Stimulated activated naive B cell treated with anti-CD40 and anti-IgM and Interleukin-4, amounts not matched to agents 10 μg/mL and 1 μg/mL and 100 μg/mL, for 72 hours (primary cell): Measurements from ENCODE around the gene GPR132.

Experiments
- ATAC-seq, 2 donors: fragments of 150-1000 bp; cut with Tn5 transposase; replicated peaks; 2 replicates each; pipeline ENCODE4 v1.10.0; 2021; ENCODE audit warnings: moderate library complexity in 1 of 2
- DNase-seq: peaks from one replicate; pipeline ENCODE4 v3.0.0; 2021
- H3K27ac Mint-ChIP-seq: one replicate; pipeline ENCODE4 v1.8.0; 2022; ENCODE audit warnings: mild to moderate bottlenecking, mixed read lengths
- H3K27me3 Mint-ChIP-seq, 2 donors: one replicate each; pipeline ENCODE4 v1.8.0; 2022; ENCODE audit warnings: mixed read lengths in 2 of 2
- H3K36me3 Mint-ChIP-seq, 2 donors: one replicate each; pipeline ENCODE4 v1.8.0; 2022; ENCODE audit warnings: mixed read lengths in 2 of 2, mild to moderate bottlenecking in 1 of 2
- H3K4me1 Mint-ChIP-seq, 2 donors: one replicate each; pipeline ENCODE4 v1.8.0; 2022; ENCODE audit warnings: mixed read lengths in 2 of 2, mild to moderate bottlenecking in 1 of 2
- H3K4me3 Mint-ChIP-seq, 2 donors: one replicate each; pipeline ENCODE4 v1.8.0; 2022; ENCODE audit warnings: mild to moderate bottlenecking in 2 of 2, mixed read lengths in 2 of 2, moderate library complexity in 1 of 2
- H3K9me3 Mint-ChIP-seq, 2 donors: one replicate each; pipeline ENCODE4 v1.8.0; 2022; ENCODE audit warnings: mixed read lengths in 2 of 2, mild to moderate bottlenecking in 1 of 2

Gene GPR132

DNA sequence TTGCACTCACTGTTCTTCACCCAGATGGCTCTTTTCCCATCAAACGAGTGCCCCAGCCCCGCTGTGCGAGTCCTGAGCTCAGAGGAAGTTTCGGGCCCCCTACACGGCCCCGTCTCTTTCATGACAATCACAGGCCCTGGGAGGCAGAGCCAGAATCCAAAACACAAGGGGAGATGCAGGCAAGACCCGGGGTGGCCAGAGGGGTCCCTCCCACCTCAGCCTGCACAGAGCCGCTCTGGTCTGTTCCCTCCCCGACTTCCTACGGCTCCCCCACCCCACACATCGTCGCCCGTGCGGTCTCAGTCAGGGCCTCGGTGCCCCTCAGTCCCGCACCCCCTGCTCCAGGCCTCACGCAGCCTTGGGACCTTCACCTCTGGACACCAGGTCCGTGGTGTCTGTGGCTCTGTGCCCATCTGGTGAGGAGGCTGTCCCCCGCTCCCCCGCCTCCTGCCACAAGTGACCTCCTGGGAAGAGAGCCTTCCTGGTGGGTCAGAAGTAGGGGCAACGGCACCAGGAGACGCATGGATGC, 8.9 kb downstream of the GPR132 start:
- Mint-ChIP-seq H3K9me3 (no peaks in the 10 kb centered on the region), H3K27ac (no peak overlapping the region), H3K36me3 (peaks cover 49 to 62% of the 10 kb centered on the region in 2 donors), H3K4me1 (peaks cover 30 to 53% of the 10 kb centered on the region in 2 donors), H3K4me3 (no peak overlapping the region), H3K27me3 (no peaks in the 10 kb centered on the region)
- DNase-seq (no peak), ATAC-seq (no peak)

DNA sequence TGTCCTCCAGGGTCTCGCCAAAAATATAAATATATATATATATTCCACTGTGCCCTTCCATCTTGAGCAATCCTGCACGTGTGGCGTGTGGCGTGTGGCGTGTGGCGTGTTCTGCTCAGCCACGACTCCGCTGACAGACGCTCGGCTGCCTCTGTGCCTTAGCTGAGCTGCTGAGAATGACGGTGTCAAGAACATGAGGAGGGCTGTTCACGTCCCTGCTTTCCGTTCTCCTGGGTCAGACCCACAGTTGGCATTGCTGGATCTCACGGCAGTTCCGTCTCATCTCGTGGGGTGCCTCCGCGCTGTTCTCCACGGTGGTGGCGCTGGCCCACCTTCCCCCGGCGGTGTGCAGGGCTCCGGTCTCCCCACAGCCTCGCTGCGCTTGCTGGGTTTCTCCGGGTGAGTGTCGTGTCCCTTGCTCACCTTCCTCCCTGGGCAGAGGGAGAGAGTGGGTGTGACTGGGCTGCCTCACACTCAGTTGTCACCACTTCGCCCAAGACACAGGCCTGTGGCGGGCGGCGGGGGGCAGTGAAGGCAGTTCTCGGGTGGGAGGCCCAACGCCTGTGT, 9.4 kb downstream of the GPR132 start:
- peaks cover 52 to 67% of the 10 kb centered on the region in 2 donors for H3K36me3 Mint-ChIP-seq
- no peaks in the 10 kb centered on the region for H3K27me3 Mint-ChIP-seq
- H3K9me3 Mint-ChIP-seq = no peaks in the 10 kb centered on the region
- no peak overlapping the region for H3K27ac Mint-ChIP-seq
- DNase-seq = no peak
- no peak for ATAC-seq
- H3K4me3 Mint-ChIP-seq = no peak overlapping the region
- peaks cover 34 to 53% of the 10 kb centered on the region in 2 donors for H3K4me1 Mint-ChIP-seq

DNA sequence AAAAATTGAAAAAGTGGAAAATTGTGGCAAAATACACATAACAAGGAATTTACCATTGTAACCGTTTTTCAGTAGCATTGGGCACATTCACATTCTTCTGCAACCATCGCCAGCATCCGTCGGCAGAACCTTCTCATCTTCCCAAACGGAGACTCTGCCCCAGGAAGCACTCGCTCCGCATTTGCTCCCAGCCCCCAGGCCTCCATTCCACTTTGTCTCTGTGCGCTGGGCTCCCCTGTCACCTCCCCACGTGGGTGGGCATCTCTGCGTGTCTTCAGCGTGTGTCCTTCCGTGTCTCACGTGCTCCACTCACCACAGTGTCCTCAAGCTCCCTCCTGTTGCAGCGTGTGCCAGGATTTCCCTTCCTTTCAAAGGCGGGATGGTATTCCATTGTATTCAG, 9.9 kb downstream of the GPR132 start:
- no peak overlapping the region for H3K4me3 Mint-ChIP-seq
- peaks cover 52 to 68% of the 10 kb centered on the region in 2 donors for H3K36me3 Mint-ChIP-seq
- ATAC-seq (no peak), DNase-seq (no peak)
- no peaks in the 10 kb centered on the region for H3K27me3 Mint-ChIP-seq
- peaks cover 31 to 48% of the 10 kb centered on the region in 2 donors for H3K4me1 Mint-ChIP-seq
- no peaks in the 10 kb centered on the region for H3K9me3 Mint-ChIP-seq
- H3K27ac Mint-ChIP-seq = no peak overlapping the region

DNA sequence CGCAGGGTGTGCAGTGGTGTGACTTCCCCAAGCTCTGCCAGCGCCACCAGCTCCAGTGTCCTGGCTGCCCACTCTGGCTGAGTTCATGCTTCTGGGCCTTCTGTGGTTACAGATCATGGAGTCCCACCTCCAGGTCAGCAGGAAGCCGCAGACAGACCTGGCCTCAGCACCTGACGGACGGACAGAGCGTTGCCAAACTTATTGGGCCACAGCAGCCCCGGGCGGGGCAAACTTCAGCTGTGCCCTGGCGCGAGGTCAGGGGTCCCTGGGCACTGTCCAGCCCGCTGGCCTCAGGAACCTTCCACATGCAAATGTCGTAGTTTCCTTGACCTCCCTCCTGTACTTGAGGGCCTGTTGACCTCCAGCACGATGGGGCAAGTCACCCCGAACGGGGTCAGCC, 11.2 kb downstream of the GPR132 start:
- ATAC-seq (no peak), DNase-seq (no peak)
- no peak overlapping the region for H3K27ac Mint-ChIP-seq
- no peaks in the 10 kb centered on the region for H3K27me3 Mint-ChIP-seq
- H3K4me3 Mint-ChIP-seq = no peak overlapping the region
- H3K9me3 Mint-ChIP-seq = no peaks in the 10 kb centered on the region
- H3K4me1 Mint-ChIP-seq = peaks cover 18 to 35% of the 10 kb centered on the region in 2 donors
- peaks cover 49 to 69% of the 10 kb centered on the region in 2 donors for H3K36me3 Mint-ChIP-seq

DNA sequence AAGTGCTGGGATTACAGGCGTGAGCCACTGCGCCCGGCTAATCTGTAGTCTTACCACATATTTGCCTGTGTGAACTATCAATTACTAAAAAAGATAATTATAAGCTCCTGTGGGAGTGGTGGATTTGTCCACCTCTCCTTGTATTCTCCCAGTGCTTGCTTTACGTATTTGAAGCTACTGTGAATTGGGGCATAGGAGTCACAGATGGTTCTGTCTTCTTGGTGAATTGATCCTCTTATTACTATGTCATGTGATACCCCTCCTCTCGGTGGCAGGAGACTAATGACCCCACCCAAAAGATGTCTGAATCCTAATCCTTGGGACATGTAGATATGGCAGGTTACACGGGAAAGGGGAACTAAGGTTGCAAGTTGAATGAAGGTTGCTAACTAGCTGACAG, 11.8 kb downstream of the GPR132 start:
- ATAC-seq = no peak
- Mint-ChIP-seq H3K36me3 (peaks cover 49 to 69% of the 10 kb centered on the region in 2 donors), H3K4me1 (peaks cover 15 to 34% of the 10 kb centered on the region in 2 donors), H3K9me3 (no peaks in the 10 kb centered on the region), H3K27me3 (no peaks in the 10 kb centered on the region), H3K4me3 (no peak overlapping the region), H3K27ac (peak overlapping the region; percentile 39)
- DNase-seq = no peak

DNA sequence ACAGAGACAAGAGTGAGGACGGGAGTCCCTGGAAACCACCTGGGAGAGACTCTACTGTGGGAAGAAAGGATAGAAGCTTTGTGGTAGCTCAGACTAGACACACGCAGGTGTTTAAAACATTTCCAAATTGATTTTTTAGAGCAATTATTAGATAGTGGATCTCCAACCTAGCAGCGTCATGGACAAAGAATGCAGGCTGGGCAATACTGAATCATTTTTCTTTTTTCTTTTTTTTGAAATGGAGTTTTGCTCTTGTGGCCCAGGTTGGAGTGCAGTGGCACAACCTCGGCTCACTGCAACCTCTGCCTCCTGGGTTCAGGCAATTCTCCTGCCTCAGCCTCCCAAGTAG, 13.1 kb downstream of the GPR132 start:
- H3K27ac Mint-ChIP-seq = no peak overlapping the region

DNA sequence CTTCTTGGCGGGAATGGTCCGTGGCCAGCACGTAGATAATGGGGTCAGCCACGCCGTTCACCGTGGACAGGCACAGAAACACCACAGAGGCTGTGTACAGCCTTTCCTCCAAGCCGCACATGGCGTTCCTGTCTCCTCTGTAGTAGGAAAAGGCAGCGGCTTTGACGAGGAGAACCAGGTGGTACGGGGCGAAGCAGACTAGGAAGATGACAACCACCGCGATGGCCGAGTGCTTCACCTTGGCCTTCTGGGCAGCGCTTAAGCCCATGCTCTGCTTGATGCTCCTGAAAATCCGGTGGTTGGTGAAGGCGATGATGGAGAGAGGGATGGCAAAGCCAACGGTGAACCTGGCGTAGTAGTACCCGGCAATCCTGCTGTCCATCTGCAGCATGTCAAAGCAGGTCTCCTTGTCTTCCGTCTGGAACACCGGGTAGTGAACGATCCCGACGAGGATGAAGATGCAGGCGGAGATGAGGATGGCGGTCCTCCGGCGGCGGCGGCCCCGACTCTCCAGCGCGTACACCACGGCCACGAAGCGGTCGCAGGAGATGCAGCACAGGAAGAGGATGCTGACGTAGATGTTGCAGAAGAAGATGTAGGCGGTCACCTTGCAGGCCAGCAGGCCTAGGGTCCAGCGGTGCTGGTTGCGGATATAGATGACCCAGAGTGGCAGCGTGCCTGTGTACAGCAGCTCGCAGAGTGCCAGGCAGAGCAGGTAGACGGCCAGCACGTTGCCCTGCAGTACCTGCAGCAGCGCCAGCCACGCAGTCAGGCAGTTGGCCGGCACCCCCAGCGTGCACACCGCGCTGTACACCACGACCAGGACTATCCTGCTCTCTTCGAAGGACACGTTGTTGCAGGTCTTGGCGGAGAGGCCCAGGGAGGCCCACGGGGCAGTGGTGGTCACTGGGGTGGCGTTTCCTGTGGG, 13.8 kb downstream of the GPR132 start:
- Mint-ChIP-seq H3K27ac (peak overlapping the region; percentile 66), H3K27me3 (no peaks in the 10 kb centered on the region), H3K9me3 (no peaks in the 10 kb centered on the region), H3K4me3 (no peak overlapping the region), H3K4me1 (peaks cover 20 to 38% of the 10 kb centered on the region in 2 donors), H3K36me3 (peaks cover 50 to 72% of the 10 kb centered on the region in 2 donors)
- DNase-seq (no peak), ATAC-seq (no peak)

More for the DNA sequence above, 13.1 kb downstream of the GPR132 start:
- H3K27me3 Mint-ChIP-seq = no peaks in the 10 kb centered on the region
- no peaks in the 10 kb centered on the region for H3K9me3 Mint-ChIP-seq
- H3K4me1 Mint-ChIP-seq = peaks cover 20 to 38% of the 10 kb centered on the region in 2 donors
- H3K36me3 Mint-ChIP-seq = peaks cover 54 to 76% of the 10 kb centered on the region in 2 donors
- H3K4me3 Mint-ChIP-seq = no peak overlapping the region
- no peak for DNase-seq
- ATAC-seq = no peak

DNA sequence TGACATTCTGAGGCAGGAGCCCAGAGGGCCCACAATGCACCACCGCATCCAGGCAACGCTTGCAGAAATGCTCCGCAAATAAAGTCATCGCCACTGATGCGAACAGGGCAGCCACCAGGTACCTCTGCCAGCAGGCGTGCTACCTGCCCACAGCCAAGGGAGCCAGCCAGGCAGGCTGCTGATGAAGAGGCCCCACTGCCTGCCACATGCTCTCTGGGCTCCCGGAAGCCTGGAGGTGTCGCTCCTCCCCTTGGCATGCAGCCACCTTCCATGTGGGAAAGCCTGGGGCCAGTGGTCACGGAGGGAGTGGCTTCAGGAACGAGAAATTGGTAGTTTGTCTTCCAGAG, 14.7 kb downstream of the GPR132 start:
- DNase-seq = no peak

DNA sequence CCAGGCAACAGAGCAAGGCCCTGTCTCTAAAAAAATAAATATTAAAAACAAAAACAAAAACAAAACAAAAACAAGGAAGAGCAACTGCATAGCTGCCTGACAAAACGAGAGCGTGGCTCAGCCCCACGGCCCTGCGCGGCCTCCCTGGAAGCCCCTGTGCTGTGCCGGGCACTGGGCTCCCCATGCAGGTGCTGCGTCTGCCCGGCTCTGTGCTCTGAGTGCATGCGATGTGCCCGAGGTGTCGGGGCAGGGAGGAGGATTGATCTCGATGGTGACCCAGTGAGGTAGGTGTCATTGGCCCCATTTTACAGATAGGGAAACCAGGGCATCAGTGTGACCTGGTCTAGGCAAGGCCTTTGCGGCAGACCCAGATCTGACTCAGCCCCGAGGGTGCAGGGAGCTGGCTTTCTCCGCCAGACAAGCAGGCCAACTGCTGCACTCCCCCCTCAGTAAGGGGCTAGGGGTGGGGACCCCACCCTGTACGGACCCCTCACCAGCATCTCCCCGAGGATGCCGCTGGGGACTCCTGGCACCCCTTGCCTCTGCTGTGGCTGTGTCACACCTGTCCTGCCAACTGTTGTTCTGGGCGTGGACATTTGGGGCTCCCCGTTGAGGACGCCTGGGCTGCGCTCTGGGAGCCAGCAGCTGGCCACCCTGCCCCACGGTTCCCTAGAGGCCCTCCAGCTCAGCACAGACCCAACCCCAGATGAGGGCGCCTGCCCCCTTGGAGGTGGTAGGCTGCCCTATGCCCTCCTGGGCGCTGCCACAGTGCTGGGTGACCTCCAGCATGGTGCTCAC, 15.3 kb downstream of the GPR132 start:
- H3K4me1 Mint-ChIP-seq = peaks cover 24 to 45% of the 10 kb centered on the region in 2 donors
- DNase-seq (no peak), ATAC-seq (no peak)
- peaks cover 40 to 63% of the 10 kb centered on the region in 2 donors for H3K36me3 Mint-ChIP-seq
- H3K27ac Mint-ChIP-seq = no peak overlapping the region
- H3K4me3 Mint-ChIP-seq = no peak overlapping the region
- no peaks in the 10 kb centered on the region for H3K27me3 Mint-ChIP-seq
- no peaks in the 10 kb centered on the region for H3K9me3 Mint-ChIP-seq

More for the DNA sequence above, 14.7 kb downstream of the GPR132 start:
- peaks cover 44 to 69% of the 10 kb centered on the region in 2 donors for H3K36me3 Mint-ChIP-seq
- no peak for ATAC-seq
- no peaks in the 10 kb centered on the region for H3K27me3 Mint-ChIP-seq
- H3K4me3 Mint-ChIP-seq = no peak overlapping the region
- no peaks in the 10 kb centered on the region for H3K9me3 Mint-ChIP-seq
- no peak overlapping the region for H3K27ac Mint-ChIP-seq
- peaks cover 25 to 43% of the 10 kb centered on the region in 2 donors for H3K4me1 Mint-ChIP-seq

DNA sequence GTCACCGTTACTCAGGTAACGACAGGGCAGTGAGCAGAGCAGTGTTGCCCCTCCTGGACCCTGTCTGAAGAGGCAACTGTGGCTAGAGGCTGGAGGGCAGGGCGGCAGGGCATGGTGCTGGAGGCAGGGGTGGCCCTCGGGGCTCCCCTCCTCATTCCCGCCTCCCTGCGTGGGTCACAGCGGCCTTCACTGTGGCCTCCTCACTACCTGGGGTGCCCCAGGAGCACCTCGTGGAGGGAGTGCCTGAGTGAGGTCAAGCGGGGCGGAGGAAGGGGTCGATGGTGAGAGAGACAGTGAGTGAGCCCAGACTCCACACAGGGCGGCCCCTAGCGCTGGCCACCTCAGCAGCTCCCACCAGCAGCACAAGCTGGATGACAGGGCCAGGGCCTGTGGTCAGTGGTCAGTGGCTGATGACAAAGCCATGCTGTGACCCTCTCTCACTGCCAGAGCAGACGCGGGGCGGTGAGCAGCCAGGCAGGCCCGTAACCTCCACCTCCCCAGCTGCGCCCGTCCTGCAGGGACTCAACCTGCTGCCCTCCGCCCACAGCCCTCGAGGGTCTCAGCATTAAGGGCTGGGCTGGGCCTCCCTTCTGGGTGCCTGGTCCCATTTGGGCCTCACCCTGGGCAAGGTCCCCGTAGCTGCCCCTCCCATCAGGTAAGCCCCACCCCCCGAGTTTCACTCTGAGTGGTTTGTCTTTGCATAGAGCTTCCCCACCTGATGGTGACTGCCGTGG, 17.8 kb downstream of the GPR132 start:
- Mint-ChIP-seq H3K9me3 (no peaks in the 10 kb centered on the region), H3K36me3 (peaks cover 34 to 48% of the 10 kb centered on the region in 2 donors), H3K4me1 (peaks cover 27 to 61% of the 10 kb centered on the region in 2 donors), H3K27me3 (peaks cover 0 to 4% of the 10 kb centered on the region in 2 donors), H3K4me3 (peak overlapping the region; percentile 13 to 22), H3K27ac (peak overlapping the region; percentile 37)
- DNase-seq = no peak
- peak; percentile 22 to 39 for ATAC-seq

DNA sequence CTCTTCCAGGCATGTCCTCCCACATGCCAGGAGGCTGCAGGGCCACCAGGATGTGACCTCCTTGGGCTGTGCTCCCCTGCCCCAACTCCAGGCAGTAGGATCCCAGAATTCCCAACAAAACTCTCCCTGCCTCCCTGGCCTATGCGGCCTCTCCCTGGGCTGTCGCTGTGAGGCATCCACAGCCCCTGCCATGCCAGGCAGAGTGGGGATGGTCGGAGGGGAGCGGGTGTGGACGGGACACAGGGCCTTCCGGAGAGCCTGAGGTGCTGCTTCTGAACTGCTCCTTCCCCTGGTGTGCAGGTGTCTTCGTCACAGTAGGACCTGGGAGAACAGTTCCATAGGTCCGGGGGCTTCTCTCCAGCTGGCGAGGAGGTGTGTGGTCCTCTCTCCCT, 18.3 kb downstream of the GPR132 start:
- ATAC-seq = no peak

DNA sequence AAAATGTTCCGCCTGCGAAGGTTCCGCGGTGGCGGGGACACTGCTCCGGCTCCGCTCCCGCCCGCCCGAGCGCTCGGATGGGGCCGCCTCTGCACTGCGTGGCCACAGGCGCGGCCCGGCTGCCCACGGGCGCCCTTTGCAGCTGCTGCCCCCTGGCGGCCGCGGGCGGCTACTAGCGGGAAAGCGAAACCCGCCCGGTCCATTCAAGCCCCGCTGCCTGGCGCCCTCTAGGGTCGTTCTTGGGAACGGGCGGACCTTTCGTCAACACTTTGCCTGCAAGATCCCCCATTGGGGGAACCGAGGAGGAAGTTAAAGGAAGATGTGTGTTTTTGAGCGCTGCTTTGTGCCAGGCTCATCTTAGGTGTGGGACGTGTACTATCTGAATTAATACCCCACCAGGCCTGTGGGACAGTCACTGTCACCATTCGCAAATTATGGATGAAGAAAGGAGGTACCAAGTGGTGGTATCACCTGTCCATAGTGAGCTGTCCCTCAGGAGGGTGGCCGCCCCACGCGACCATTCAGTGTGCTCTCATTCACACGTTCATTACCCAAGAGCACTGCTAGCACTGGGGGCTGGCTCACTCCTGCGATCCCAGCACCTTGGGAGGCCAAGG, 19.4 kb downstream of the GPR132 start:
- H3K4me3 Mint-ChIP-seq = peak overlapping the region; percentile 15 to 30
- peak; percentile 83 to 86 for ATAC-seq

More for the DNA sequence above, 18.3 kb downstream of the GPR132 start:
- peaks cover 0 to 4% of the 10 kb centered on the region in 2 donors for H3K27me3 Mint-ChIP-seq
- H3K27ac Mint-ChIP-seq = no peak overlapping the region
- peaks cover 33 to 48% of the 10 kb centered on the region in 2 donors for H3K36me3 Mint-ChIP-seq
- H3K9me3 Mint-ChIP-seq = no peaks in the 10 kb centered on the region
- peaks cover 27 to 60% of the 10 kb centered on the region in 2 donors for H3K4me1 Mint-ChIP-seq
- DNase-seq = no peak
- H3K4me3 Mint-ChIP-seq = peak overlapping the region; percentile 13 to 22

DNA sequence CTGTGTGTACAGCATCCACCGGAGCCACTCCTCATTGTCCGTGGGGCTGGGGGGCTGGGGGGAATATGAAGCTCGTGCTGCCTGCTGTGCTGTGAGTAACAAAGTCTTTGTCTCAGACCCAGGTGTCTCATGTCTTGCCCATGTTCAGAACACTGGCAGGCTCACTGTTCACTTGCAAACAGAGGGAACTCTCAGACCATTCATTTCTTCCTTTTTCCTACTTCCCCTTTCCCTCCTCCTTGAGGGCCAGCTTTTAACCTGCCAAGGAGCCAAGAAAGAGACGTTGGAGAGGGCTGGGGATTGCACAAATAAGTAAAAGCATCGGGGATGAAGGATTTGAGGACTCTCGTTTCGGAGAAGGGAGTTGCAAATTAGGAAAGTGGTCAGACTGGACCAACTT, 21.6 kb downstream of the GPR132 start:
- H3K27ac Mint-ChIP-seq = no peak overlapping the region

More for the DNA sequence above, 19.4 kb downstream of the GPR132 start:
- peaks cover 0 to 4% of the 10 kb centered on the region in 2 donors for H3K27me3 Mint-ChIP-seq
- peak; percentile 85 for DNase-seq
- peak overlapping the region; percentile 67 for H3K27ac Mint-ChIP-seq
- no peaks in the 10 kb centered on the region for H3K9me3 Mint-ChIP-seq
- H3K4me1 Mint-ChIP-seq = peaks cover 18 to 49% of the 10 kb centered on the region in 2 donors
- peaks cover 24 to 37% of the 10 kb centered on the region in 2 donors for H3K36me3 Mint-ChIP-seq

More for the DNA sequence above, 21.6 kb downstream of the GPR132 start:
- DNase-seq = no peak
- peaks cover 12 to 19% of the 10 kb centered on the region in 2 donors for H3K36me3 Mint-ChIP-seq
- H3K4me1 Mint-ChIP-seq = peaks cover 18 to 46% of the 10 kb centered on the region in 2 donors
- peaks cover 0 to 4% of the 10 kb centered on the region in 2 donors for H3K27me3 Mint-ChIP-seq
- no peak for ATAC-seq
- no peaks in the 10 kb centered on the region for H3K9me3 Mint-ChIP-seq
- no peak overlapping the region for H3K4me3 Mint-ChIP-seq
